Keratinocyte (primary cell): ENCODE results near the gene PEDS1. TPM values are rescaled to one million over a fixed set of nuclear protein-coding genes. Genes with fewer than 3 reads are reported as not detected.
"Not testable (repeated sequence)": the region's sequence is repeated elsewhere in the genome, so short reads cannot be mapped to it uniquely, and the experiment has no call there.

Experiments used
- DNase-seq: peaks from one replicate; pipeline ENCODE4 v3.0.0-alpha.2; 2011; ENCODE audit warnings: low read depth, missing footprints, low spot score
- FAIRE-seq: peaks from 2 replicates; lab custom pipeline; 2011; peaks lifted over from hg19 to GRCh38; lab: Jason Lieb, UNC
- H2AFZ ChIP-seq: 2 replicates; pipeline ENCODE4 v1.6.0; 2012; ENCODE audit warnings: low read length, control low read depth, inconsistent platforms; ENCODE audit not compliant: control insufficient read depth
- H3K27ac ChIP-seq: 2 replicates; pipeline ENCODE4 v1.5.1; 2011; ENCODE audit warnings: low read length; ENCODE audit not compliant: control insufficient read depth, insufficient read depth
- H3K27me3 ChIP-seq: 3 replicates; pipeline ENCODE4 v1.6.0; 2011; ENCODE audit warnings: low read length; ENCODE audit not compliant: control insufficient read depth, insufficient read depth; ENCODE audit errors: extremely low read depth
- H3K36me3 ChIP-seq, 2 experiments: 2 replicates in 1 of 2; 3 replicates in 1 of 2; pipeline ENCODE4 v1.5.1; 2011; ENCODE audit warnings: low read length in 2 of 2, mild to moderate bottlenecking in 1 of 2; ENCODE audit not compliant: control insufficient read depth in 2 of 2, insufficient read depth in 2 of 2; ENCODE audit errors: extremely low read depth in 1 of 2
- H3K4me1 ChIP-seq: 3 replicates; pipeline ENCODE4 v1.5.1; 2011; ENCODE audit warnings: low read length; ENCODE audit not compliant: control insufficient read depth, insufficient read depth; ENCODE audit errors: extremely low read depth
- H3K4me2 ChIP-seq: 3 replicates; pipeline ENCODE4 v1.6.0; 2011; ENCODE audit warnings: low read depth, low read length; ENCODE audit not compliant: control insufficient read depth, insufficient read depth; ENCODE audit errors: extremely low read depth
- H3K4me3 ChIP-seq, 3 experiments: fragments of 200-600 bp in 1 of 3; sonication (generic) in 1 of 3; 2 replicates in 2 of 3; 3 replicates in 1 of 3; pipeline ENCODE4 v1.5.1; 2011 to 2016; ENCODE audit warnings: low read length in 3 of 3, mild to moderate bottlenecking in 3 of 3, control low read depth in 2 of 3, inconsistent platforms in 1 of 3, low read depth in 1 of 3, mixed read lengths in 1 of 3, mixed run types in 1 of 3, moderate library complexity in 1 of 3; ENCODE audit not compliant: control insufficient read depth in 2 of 3, insufficient read depth in 2 of 3; ENCODE audit errors: extremely low read depth in 1 of 3
- H3K79me2 ChIP-seq: 2 replicates; pipeline ENCODE4 v1.6.0; 2012; ENCODE audit warnings: low read length; ENCODE audit not compliant: control insufficient read depth, insufficient read depth
- H3K9ac ChIP-seq: 3 replicates; pipeline ENCODE4 v1.6.0; 2011; ENCODE audit warnings: low read length; ENCODE audit not compliant: control insufficient read depth, insufficient read depth; ENCODE audit errors: extremely low read depth
- H3K9me1 ChIP-seq: 3 replicates; pipeline ENCODE4 v1.6.0; 2011; ENCODE audit warnings: low read length; ENCODE audit not compliant: control insufficient read depth, insufficient read depth; ENCODE audit errors: extremely low read depth
- H3K9me3 ChIP-seq: 2 replicates; pipeline ENCODE4 v1.5.1; 2012; ENCODE audit warnings: low read depth, low read length; ENCODE audit not compliant: control insufficient read depth
- H4K20me1 ChIP-seq: 3 replicates; pipeline ENCODE4 v1.6.0; 2011; ENCODE audit warnings: low read length; ENCODE audit not compliant: control insufficient read depth, insufficient read depth; ENCODE audit errors: extremely low read depth
- CTCF ChIP-seq, 3 experiments: IDR thresholded peaks in 1 of 3; conservative IDR thresholded peaks in 1 of 3; optimal IDR thresholded peaks in 1 of 3; 2 replicates in 2 of 3; 3 replicates in 1 of 3; pipeline versions ENCODE3 to v1.5.1; 2011; ENCODE audit warnings: low read length in 3 of 3, mild to moderate bottlenecking in 3 of 3, moderate library complexity in 2 of 3, control low read depth in 1 of 3, inconsistent platforms in 1 of 3; ENCODE audit not compliant: insufficient read depth in 2 of 3; ENCODE audit errors: extremely low read depth in 1 of 3
- EZH2 ChIP-seq: IDR thresholded peaks from one replicate; pipeline ENCODE4 v1.6.1; 2012; ENCODE audit warnings: inconsistent platforms, mild to moderate bottlenecking, low read length, moderate library complexity
- dilution Hi-C: fragments of 300-500 bp; cut with MboI; formaldehyde crosslinking; loops from one replicate; pipeline ENCODE4 v1.7.0; 2020; ENCODE audit warnings: low sequenced_read_pairs; ENCODE audit not compliant: extremely low pct_ligation_motif_present
- polyA plus RNA-seq, 5 experiments: library from polyadenylated mRNA; depleted of rRNA in 3 of 5; stranded (reverse) in 3 of 5; stranded (forward) in 1 of 5; unstranded in 1 of 5; fragments of >200 nt; gene quantifications; 1 replicate in 1 of 5; 2 replicates in 3 of 5; 3 replicates in 1 of 5; pipeline versions ENCODE4 v1.2.1 to v1.2.3, GENCODE V29; 2011 to 2012; ENCODE audit warnings: missing spikeins in 2 of 5, low read depth in 1 of 5, low replicate concordance in 1 of 5

PEDS1 gene
- polyA plus RNA-seq, 1 donor (not counting 4 experiments of a cell fraction or from before 2014, with no cell fraction given), result 48.7 TPM

- H3K9me1 ChIP-seq, result peaks cover 3% of the 10 kb centered on the region
- H3K4me2 ChIP-seq, result no peak overlapping the region
- H3K79me2 ChIP-seq, result peaks cover 87% of the 10 kb centered on the region
- DNase-seq (no peak), FAIRE-seq (peak; percentile 84)
- peak overlapping the region; percentile 70 for H3K27ac ChIP-seq
- H3K4me3 ChIP-seq, result no peak overlapping the region
- peaks cover 42% of the 10 kb centered on the region for H3K4me1 ChIP-seq
- TF ChIP-seq CTCF (optimal IDR thresholded peaks at IDR 0.05 in 1 of 3, IDR thresholded peaks at IDR 0.05 in 1 of 3, conservative IDR thresholded peaks at IDR 0.05 in 1 of 3; ENCODE audit: extremely low read depth in 1 of 3, insufficient read depth in 2 of 3, low read length in 3 of 3) (no peak), EZH2 (no peak)
- H3K9me3 ChIP-seq, result no peaks in the 10 kb centered on the region
- no peak overlapping the region for H2AFZ ChIP-seq
- H3K36me3 ChIP-seq, result peaks cover 30 to 52% of the 10 kb centered on the region in 2 experiments
- H3K9ac ChIP-seq, result peak overlapping the region; percentile 39
- no peaks in the 10 kb centered on the region for H3K27me3 ChIP-seq
- dilution Hi-C loops, result no loop called here
- peaks cover 24% of the 10 kb centered on the region for H4K20me1 ChIP-seq
Observed at GRCh38 chr20:50136822-50137599, 16.5 kb downstream of the PEDS1 start.

GRCh38 chr20:50135157-50135556 is 18.4 kb downstream of the PEDS1 start:
- H3K27ac ChIP-seq, H2AFZ ChIP-seq, DNase-seq, H3K9ac ChIP-seq, dilution Hi-C loops, H3K4me2 ChIP-seq, FAIRE-seq, H3K9me3 ChIP-seq, H3K4me3 ChIP-seq, H3K9me1 ChIP-seq, H3K27me3 ChIP-seq: not testable (repeated sequence)
- peaks cover 23% of the 10 kb centered on the region for H3K4me1 ChIP-seq
- H3K36me3 ChIP-seq, result peaks cover 32 to 54% of the 10 kb centered on the region in 2 experiments
- H3K79me2 ChIP-seq, result peaks cover 91% of the 10 kb centered on the region
- peaks cover 18% of the 10 kb centered on the region for H4K20me1 ChIP-seq
